HS-27A (cell line): ENCODE results near the gene RPL18.

Source experiments
- DNase-seq: peaks from one replicate; pipeline ENCODE4 v3.0.0-alpha.2; 2012; ENCODE audit warnings: low read depth, missing footprints

Gene RPL18

DNA sequence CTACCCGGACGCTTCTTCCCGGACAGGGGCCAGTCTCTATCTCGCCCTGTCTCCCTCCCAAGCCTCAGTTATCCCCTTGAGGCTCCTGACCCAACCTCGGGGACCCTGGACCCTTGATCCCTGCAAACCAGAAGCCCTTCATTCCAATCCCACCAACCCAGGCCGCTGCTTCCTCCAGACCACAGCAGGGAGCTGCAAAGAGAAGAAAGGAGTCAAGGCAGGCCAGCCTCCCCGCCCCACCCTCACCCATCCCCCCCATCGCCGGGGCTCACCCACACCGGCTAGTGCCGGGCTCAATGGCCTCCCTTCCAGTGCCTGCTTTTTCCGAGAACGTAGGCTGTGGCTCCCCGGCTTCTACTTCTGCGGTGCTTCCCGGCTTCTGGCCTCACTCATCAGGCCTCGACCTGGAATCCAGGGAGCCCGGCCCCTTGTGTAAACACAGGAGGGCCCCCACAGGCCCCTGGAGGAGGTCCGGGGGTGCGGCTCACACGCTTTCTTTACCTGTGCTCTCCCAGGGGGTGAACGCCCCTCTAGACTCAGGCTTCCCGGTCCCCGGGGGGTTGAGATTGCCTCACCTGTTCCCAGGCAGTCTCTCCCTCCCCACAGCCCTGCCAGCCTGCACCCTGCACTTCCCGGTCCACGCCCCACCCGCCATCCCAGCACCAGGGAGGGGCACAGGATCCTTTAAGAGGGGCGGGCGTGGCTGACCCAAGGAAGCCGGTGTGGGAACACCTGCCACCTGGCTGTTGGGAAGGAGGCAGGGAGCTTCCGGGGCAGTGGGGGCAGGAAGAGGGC is 4.3 kb downstream of the RPL18 start, which contains the start of gene FAM83E:
Gene FAM83E (minus strand): TSS at position 641 of the 795 bp plus-strand sequence. CDS start 1,704 bp downstream, outside the sequence.
- no peak for DNase-seq

DNA sequence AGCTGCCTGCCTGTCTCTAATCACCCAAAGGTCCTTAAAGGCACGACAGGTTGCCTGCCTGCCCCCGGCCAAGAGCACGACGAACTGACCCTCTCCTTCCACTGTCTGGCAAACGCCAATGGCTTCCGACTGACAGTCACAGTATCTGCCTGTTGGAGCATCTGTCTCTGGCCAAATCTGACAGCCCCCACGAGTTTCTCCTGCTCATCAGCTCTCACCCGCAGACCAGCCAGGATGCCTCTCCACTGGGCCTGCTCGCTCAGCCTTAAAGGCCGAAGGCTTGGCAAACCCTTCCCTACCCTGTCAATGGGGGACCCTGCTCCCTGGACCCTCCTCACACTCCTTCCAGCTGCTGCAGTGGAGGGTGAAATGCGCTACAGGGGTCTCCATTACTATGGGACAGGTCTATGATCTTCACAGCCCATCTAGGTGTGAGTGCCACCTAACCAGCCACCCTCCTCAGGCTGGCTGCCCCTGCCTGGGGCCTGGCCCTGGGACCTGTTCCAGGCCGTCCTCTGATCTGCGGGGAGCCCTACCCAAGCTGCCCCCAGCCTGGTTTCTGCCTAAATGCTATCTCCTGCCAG is 5.0 kb downstream of the RPL18 start:
- no peak for DNase-seq

DNA sequence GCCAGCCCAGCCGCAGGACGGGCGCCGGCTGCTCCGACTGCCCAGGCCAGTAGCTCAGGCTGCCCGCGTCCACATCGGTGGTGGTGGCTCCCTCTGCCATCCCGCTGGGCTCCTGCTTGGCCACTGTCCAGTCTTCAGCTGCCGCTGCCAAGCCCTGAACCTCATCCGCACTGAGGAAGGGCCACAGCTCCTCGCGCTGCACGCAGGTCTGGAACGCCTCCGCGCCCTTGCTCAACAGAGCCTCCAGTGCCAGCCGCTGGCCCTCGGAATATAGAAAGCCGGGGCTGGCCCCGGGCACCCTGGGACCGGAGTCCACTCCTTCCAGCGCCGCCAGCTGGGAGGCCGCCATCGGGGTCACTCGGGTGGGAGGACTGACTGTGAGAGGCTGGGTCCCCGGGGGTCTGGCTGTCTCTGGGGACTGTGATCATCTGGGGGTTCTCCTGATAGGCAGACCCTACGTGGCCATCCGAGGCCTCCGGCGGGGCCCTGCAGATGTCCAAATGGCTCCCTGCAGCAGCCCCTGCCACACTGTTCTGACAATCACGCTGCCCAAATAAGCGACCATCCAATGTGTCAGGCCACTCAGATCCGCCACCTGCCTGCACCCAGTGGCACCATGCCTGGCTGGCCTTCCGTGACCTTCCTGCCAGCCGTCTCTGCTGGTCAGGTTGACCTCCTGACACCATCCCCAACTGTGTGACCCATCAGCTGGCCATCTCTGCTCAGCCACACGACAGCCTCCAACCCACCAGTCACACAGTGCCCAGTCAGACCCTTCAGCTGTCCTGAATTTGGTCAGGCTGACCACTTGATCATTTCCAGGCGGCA is 5.7 kb downstream of the RPL18 start:
- no peak for DNase-seq

DNA sequence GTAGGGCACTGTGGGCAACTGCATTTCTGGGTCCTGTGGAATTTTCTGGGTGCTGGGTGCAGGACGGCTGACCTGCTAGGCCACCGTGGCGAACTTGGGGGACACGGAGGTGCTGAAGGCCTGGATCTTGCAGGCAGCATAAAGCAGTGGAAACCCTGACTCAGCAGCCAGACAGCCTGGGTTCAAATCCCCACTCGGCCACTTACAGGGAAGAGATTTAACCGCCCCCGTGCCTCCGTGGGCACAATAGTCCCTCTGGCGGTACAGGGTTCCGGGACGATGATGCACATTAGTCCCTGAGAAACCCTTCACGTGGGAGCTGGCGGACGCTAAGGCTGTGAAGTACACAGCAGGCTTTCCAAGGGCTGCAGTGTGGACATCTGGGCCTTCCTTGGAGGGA is 7.1 kb downstream of the RPL18 start:
- DNase-seq: no peak

DNA sequence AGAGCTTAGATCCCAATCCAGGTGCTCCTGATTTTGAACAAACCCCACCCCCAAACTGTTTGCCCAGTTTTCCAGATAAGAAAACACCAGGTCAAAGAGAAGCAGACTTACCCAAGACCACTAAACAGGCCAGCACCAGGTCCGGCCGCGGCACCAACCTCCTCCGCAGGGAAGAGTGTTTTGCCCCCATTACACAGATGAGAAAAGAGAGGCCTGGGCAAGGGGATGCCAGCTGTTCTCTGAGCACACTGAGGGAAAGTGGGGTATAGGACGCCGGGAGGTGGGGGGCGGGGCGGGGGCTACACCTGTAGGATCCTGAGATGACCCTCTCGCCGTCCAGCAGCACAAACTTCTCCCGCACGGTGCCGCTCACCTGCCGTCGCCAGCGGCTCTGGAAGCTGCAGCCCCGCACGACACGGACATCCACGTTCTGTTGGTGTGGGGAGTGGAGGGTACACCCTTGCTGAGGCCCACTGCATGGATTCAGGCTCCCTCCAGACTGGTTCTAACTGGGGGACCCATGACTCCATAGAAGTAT is 9.3 kb downstream of the RPL18 start:
- DNase-seq: no peak

DNA sequence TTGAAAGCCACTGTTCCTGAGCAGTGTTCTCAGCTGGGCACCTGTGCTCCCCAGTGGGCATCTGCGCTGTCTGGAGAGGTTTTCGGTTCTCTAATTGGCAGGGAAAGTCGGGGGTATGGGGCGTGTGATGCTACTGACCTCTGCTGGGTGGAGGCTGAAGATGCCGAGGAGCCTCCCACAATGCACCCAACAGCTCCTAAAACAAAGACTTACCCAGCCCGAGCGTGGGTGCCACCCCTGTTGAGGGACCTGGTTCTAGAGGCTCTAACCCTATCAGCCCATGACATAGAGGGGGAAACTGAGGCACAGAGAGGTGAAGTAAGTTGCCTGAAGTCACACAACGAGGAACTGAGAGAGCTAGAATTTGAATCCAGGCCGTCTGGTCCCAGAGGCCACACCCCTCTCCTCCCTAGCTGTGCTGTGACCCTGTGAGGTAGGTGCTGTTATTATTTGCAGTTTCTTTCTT is 10.1 kb downstream of the RPL18 start:
- DNase-seq: no peak

DNA sequence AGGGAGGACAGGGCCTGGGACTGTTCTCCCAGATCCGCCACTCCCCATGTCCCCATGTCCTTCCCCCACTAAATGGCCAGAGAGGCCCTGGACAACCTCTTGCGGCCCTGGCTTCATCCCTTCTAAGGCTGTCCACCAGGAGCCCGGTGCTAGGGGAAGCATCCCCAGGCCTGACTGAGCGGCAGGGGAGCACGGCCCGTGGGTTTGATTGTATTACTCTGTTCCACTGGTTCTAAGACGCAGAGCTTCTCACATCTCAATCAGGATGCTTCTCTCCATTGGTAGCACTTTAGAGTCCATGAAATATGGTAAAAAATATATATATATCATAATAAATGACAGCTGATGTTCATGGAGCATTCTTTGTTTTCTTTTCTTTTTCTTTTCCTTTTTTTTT is 11.6 kb downstream of the RPL18 start:
- no peak for DNase-seq

DNA sequence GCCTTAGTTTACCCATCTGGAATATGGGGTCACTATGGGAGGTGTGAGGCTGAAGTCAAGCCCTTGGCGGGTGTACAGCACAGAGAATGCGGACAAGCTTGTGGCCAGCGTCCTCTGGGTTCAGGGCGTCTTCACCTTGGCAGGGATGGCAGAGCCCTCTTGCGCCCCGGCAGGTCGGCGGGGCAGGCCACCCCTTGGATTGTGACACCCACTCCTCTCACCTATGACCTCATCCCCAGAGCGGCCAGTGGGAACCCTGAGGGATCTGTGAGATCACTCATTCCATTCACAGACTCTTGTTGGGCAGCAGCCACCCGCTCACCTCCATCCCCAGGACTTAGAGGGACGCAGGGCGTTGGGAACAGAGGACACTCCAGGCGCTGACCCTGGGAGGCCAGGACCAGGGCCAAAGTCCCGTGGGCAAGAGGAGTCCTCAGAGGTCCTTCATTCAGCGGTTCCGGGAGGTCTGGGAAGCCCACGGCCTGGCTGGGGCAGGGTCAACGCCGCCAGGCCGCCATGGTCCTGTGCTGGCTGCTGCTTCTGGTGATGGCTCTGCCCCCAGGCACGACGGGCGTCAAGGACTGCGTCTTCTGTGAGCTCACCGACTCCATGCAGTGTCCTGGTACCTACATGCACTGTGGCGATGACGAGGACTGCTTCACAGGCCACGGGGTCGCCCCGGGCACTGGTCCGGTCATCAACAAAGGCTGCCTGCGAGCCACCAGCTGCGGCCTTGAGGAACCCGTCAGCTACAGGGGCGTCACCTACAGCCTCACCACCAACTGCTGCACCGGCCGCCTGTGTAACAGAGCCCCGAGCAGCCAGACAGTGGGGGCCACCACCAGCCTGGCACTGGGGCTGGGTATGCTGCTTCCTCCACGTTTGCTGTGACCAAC is 12.3 kb downstream of the RPL18 start, which contains the start of gene SPACA4:
Gene SPACA4 (plus strand): TSS at position 280 of the 896 bp plus-strand sequence. CDS start 237 bp downstream, at position 517.
- no peak for DNase-seq

DNA sequence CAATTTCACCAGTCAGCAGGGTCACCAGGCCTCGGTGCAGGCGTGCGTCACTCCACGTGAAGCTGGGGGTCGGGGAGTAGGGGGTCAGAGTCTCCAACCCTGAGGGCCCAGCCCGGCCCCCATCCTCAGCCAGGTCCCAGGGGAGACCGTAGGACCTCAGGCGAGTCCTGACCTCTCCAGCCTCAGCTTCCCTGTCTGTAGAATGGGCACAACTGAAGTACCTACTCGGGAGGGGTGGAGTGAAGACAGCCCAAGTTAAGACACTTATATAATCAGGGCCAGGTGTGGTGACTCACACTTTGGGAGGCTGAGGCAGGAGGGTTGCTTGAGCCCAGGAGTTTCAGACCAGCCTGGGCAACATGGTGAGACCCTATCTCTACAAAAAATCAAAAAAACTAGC is 15.1 kb downstream of the RPL18 start:
- DNase-seq: no peak

DNA sequence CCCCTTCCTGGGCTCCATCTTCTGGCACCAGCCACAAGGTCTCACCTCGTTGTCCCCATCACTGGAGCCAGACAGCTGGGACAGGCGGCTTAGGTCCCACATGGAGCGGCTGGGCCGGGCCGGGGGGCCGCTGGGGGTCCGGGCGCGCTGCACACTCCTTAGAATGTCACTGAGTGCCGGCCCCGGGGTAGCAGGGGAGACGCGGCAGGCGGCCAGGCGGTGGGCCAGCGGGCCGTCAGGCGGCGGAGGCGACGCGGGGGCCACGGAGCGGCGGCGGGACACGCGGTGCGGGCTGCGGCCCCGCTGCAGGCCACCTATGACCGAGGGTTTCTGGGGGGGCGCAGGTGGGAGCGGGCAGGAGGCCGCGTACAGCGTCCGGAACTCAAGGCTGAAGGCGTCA is 15.5 kb downstream of the RPL18 start:
- DNase-seq: no peak

DNA sequence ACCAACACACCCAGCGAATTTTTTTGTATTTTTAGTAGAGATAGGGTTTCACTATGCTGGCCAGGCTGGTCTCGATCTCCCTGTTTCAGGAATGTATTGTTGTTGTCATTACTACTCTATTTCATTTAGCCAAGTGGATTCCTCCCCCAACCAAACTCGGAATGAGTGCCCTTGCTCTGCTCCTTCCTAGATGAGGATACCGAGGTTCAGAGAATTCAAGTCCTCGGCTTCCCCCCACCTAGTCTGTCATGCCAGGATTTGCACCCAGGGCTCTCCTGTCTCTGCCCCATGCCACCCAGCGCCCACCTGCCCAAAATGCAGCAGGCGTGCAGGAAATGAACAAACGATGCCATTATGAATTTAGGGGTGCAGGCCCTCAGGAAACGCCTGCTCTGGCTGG is 16.0 kb downstream of the RPL18 start:
- no peak for DNase-seq

DNA sequence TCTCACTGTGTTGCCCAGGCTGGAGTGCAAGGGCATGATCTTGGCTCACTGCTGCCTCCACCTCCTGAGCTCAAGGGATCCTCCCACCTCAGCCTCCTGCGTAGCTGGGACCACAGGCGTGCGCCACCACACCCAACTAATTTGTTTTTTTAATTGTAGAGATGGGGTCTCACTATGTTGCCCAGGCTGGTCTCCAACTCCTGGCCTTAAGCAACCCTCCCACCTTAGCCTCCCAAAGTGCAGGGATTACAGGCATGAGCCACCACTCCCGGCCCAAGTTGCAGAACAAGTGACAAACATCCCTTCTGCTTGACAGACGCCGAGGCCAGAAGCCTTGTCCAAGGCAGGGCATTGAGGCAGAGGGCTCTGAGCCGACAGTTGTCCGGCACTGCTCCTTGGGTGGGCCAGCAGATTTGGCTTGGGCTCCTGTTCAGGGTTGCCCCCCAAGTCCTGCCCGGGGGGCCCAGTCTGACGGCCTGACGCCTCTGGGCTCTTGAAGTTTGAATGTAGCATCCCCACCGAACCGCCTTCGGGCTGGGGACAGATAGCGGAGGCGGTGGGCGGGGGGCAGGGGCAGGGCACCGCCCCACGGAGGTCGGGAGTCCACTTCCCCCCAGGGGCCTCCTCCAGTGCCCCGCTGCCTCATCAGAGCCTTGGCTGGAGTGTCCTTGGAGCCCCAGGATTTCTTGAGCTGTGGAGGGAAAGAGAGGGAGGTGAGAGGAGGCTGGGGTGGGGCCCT is 18.1 kb downstream of the RPL18 start:
- no peak for DNase-seq

DNA sequence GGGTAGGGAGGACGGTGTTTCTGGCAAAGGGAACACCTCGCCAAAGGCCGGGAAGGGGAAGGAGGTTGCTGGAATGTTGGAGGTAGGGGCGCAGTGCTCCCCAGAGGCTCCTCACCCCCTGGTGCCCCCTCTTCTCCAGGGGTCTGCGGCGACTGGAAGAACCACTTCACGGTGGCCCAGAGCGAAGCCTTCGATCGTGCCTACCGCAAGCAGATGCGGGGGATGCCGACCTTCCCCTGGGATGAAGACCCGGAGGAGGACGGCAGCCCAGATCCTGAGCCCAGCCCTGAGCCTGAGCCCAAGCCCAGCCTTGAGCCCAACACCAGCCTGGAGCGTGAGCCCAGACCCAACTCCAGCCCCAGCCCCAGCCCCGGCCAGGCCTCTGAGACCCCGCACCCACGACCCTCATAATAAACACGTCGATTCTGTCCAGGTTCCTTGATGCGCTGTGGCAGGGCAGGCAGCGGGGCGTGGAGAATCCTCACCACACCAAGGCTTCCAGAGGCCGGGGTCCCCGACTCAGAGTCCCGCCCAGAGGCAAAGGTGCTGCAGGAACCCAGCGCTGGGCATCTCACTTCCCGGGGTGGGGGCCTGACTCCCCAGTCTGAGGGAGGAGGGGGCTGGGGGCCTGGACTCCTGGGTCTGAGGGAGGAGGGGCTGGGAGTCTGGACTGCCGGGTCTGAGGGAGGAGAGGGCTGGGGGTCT is 19.8 kb downstream of the RPL18 start:
- no peak for DNase-seq

DNA sequence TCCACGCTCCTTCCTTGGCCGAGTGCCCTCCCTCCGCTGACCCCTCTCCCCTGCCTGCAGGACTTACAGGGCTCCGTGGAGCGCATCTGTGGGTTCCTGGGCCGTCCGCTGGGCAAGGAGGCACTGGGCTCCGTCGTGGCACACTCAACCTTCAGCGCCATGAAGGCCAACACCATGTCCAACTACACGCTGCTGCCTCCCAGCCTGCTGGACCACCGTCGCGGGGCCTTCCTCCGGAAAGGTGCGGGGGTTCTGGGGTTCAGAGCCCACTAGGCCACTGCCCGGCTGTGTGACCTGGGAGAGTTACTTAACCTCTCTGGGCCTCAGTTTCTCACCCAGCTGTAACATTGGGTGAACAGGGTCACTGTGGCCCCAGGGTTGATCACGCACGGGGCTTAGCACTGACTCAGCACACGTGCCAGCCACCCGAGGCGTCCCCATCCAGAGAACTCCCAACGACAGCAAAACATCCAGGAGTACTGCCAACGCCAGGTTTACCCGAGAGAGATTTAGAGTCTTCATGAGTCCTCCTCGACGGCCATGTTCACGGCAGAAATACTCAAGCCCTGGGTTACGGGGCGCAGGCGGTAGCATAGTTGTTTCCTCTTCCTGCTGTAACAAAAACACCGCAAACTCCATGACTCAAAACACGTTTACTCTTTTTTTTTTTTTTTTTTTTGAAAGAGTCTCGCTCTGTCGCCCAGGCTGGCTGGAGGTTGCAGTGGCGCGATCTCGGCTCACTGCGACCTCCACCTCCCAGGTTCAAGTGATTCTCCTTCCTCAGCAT is 22.1 kb downstream of the RPL18 start:
- no peak for DNase-seq

DNA sequence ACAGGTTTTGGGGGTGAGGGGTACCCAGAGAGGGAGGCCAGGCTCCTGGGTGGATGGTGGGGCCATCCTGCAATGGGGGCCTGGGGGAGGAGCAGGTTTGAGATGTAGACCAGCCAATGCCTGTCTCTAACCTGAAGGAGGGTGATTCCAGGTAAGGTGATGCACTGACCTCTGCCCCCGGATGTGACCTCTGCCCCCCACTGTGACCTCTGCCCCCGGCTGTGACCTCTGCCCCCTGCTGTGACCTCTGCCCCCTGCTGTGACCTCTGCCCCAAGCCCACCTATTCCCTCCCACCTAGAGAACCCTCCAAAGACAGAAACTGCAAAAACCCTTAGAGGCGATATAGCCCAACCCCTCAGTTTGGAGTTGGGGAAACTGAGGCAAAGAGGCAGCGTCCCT is 22.7 kb downstream of the RPL18 start:
- DNase-seq: no peak

DNA sequence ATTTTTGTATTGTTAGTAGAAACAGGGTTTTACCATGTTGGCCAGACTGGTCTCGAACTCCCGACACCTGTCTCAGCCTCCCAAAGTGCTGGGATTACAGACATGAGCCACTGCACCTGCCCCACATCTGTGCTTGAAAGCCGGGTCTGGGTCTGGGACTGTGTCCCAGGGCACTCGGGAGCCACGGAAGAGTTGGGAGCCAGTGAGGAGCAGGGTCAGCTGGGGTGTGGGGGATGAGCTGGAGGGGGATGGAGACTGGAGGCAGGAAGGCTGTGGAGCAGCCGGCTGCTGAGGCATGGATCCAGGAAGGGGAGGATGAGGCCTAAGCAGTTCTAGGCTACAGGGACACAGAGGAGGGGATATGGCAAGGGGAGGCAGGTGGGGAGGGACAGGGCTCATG is 23.1 kb downstream of the RPL18 start:
- no peak for DNase-seq

DNA sequence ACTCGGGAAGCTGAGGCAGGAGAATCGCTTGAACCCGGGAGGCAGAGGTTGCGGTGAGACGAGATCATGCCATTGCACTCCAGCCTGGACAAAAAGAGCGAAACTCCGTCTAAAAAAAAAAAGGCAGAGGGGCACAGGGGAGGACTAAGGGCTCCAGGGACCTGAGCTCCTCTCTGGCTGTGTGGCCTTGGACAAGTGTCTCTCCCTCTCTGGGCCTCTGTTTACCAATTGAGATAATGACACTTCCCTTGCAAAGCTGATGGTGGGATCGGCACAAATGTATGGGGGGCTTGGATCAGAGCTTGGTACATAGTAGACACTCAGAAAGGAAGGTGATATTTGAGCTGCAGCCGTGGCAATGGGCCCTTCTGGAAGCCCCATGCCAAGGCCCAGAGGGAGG is 23.8 kb downstream of the RPL18 start:
- no peak for DNase-seq

DNA sequence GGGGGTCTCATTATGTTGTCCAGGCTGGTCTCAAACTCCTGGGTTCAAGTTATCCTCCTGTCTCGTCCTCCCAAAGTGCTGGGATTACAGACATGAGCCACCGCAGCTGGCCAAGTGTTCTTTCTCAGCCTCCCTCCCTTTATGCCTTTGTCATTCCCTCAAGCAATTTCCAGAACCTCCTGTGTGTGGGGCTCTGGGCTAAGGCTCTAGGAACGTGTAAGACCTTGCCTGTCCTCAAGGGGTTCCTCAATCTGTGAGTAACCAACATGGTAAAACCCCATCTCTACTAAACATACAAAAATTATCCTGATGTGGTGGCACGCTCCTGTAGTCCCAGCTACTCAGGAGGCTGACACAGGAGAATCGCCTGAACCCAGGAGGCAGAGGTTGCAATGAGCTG is 28.0 kb downstream of the RPL18 start:
- no peak for DNase-seq
